C4-2B (cell line): Measurements from ENCODE around the gene ATP2A1.

Source experiments
- H3K27ac ChIP-seq: fragments of 450-650 bp; 2 replicates; pipeline ENCODE4 v1.5.1; 2017
- ZFX ChIP-seq: fragments of 450-650 bp; IDR thresholded peaks from 2 replicates; pipeline ENCODE4 v1.6.1; 2017
- TF ChIP-seq, protein P1 (sequence below): fragments of 450-650 bp; conservative IDR thresholded peaks from 2 replicates; pipeline ENCODE4 v1.5.1; 2017; ENCODE audit warnings: mild to moderate bottlenecking

Gene ATP2A1

DNA sequence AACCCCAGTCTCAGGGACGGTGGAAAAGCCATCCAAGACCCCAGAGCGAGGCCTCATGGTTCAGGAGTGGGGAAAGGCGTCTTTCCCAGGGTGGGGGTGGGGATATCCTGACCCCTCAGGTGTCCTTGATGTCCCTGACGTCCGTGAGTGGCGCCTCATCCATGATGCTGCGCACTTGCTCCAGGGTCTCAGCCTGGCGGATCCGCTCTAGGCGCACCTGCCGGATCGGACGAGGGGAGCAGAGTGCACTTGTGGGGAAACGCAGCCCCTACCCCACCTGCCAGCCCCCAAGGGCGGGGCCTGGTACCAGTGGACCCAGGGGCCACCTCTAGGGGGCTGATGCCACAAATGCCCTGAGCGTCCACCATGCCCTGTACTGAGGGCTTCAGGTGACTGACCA lies 26.5 kb downstream of the ATP2A1 start:
- H3K27ac ChIP-seq = no peak overlapping the region
- TF ChIP-seq ZFX = no peak
- TF ChIP-seq, protein P1, sequence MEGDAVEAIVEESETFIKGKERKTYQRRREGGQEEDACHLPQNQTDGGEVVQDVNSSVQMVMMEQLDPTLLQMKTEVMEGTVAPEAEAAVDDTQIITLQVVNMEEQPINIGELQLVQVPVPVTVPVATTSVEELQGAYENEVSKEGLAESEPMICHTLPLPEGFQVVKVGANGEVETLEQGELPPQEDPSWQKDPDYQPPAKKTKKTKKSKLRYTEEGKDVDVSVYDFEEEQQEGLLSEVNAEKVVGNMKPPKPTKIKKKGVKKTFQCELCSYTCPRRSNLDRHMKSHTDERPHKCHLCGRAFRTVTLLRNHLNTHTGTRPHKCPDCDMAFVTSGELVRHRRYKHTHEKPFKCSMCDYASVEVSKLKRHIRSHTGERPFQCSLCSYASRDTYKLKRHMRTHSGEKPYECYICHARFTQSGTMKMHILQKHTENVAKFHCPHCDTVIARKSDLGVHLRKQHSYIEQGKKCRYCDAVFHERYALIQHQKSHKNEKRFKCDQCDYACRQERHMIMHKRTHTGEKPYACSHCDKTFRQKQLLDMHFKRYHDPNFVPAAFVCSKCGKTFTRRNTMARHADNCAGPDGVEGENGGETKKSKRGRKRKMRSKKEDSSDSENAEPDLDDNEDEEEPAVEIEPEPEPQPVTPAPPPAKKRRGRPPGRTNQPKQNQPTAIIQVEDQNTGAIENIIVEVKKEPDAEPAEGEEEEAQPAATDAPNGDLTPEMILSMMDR = no peak

DNA sequence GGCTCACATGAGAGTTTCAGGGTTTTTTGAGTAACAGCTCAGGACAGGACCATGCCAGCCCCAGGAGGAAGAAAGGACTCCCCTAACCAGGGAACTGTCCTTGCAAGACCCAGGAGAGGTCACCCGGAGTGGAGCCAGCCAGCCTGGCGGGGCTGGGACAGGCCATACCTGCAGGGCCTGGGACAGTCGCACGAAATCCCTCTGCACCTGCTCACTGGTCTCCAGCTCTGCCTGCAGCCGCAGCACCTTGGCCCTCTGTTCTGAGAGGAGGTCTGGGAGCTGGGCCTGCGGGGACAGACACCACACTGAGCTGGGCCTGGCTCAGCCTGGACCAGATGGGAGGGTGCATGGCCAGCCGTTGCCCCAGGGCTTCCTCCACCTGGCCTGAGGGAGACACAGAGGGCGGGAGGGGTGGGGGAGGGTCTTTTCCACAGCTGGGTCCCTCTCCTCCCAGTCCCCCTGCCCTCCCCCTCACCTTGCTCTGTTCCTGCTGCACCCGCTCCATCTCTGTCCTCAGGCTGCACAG lies 27.0 kb downstream of the ATP2A1 start:
- no peak overlapping the region for H3K27ac ChIP-seq

GRCh38 chr16:28905800-28906372 lies 27.6 kb downstream of the ATP2A1 start:
- TF ChIP-seq, protein P1 = no peak

More for the DNA sequence above, 27.0 kb downstream of the ATP2A1 start:
- TF ChIP-seq, protein P1 = no peak
- no peak for TF ChIP-seq ZFX

GRCh38 chr16:28910086-28911031 lies 32.1 kb downstream of the ATP2A1 start:
- H3K27ac ChIP-seq = no peak overlapping the region
- TF ChIP-seq, protein P1 = no peak
- no peak for TF ChIP-seq ZFX

More at GRCh38 chr16:28905800-28906372, 27.6 kb downstream of the ATP2A1 start:
- no peak overlapping the region for H3K27ac ChIP-seq

DNA sequence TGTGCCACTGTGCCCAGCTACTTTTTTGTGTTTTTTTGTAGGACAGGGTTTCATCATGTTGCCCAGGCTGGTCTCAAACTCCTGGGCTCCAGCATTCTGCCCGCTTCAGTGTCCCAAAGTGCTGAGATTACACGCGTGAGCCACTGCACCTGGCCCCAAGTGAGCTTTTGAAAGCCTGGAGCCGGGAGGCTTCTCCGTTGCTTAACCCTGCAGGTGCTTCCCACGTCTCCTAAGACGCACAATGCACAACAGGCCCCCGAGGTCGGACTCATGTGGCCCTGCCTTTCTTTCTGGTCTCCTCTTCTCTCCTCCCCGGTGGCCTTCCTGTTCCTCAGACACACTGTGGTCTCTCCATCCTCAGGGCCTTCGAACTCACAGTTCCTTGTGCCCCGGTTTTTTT lies 34.3 kb downstream of the ATP2A1 start:
- no peak for TF ChIP-seq ZFX
- TF ChIP-seq, protein P1 = no peak
- no peak overlapping the region for H3K27ac ChIP-seq

GRCh38 chr16:28913946-28914724 lies 35.8 kb downstream of the ATP2A1 start:
- TF ChIP-seq, protein P1 = no peak
- no peak for TF ChIP-seq ZFX
- H3K27ac ChIP-seq = no peak overlapping the region
